ENCODE results near the gene SLC25A40.
"Not testable (repeated sequence)": the region's sequence is repeated elsewhere in the genome, so short reads cannot be mapped to it uniquely, and the experiment has no call there.

Gene SLC25A40

DNA sequence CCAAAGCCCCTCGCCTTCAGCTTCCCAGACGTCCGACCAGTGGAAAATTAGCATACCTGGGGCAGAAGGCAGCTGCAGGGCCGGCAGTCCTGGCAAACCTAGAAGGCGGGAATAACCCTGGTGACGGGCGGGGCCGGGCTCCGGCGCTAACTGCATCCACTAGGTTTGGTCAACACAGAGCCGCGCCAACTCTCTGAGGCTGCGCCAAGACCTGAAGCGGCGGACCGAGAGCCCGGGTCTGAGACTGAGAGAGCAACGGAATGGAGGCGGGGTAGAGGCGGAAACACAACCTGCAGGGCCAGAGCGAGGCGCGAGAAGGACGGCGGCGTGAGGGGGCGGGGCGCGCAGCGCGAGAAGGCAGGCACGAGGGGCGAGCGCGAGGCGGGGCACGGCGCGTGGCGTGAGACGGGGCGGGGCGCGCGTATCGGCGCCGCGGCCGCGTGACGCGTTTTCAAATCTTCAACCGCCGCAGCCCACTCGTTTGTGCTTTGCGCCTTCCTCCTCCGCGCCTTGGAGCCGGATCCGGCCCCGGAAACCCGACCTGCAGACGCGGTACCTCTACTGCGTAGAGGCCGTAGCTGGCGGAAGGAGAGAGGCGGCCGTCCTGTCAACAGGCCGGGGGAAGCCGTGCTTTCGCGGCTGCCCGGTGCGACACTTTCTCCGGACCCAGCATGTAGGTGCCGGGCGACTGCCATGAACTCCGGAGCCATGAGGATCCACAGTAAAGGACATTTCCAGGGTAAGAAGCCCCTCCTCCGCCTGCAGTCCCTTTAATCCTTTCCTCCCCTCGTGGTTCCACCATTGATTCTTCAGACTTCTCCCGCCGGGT is at the start of gene SLC25A40, which contains the start of gene DBF4:
SLC25A40 (minus strand) TSS at position 321 of the 829 bp plus-strand sequence. CDS start 17,633 bp downstream, outside the sequence.
DBF4 (plus strand) TSS at position 454 of the 829 bp plus-strand sequence; CDS start at position 694, 240 bp downstream.
- H3K4me3 Mint-ChIP-seq, result peak within 1 kb of the TSS; percentile 97
- H3K27ac Mint-ChIP-seq, result peak within 1 kb of the TSS; percentile 97
- DNase-seq (ENCODE audit: low spot score in 2 of 2), result peak; percentile 94 to 97
- H3K36me3 Mint-ChIP-seq, result peaks cover 45% of the 10 kb centered on the region
- ATAC-seq, result peak; percentile 96
- peaks cover 31% of the 10 kb centered on the region for H3K4me1 Mint-ChIP-seq
- H3K9me3 Mint-ChIP-seq, result peaks cover 2% of the 10 kb centered on the region

GRCh38 chr7:87922759-87923395 is 46.7 kb upstream of the SLC25A40 start:
- not testable (repeated sequence) for H3K4me1 Mint-ChIP-seq

DNA sequence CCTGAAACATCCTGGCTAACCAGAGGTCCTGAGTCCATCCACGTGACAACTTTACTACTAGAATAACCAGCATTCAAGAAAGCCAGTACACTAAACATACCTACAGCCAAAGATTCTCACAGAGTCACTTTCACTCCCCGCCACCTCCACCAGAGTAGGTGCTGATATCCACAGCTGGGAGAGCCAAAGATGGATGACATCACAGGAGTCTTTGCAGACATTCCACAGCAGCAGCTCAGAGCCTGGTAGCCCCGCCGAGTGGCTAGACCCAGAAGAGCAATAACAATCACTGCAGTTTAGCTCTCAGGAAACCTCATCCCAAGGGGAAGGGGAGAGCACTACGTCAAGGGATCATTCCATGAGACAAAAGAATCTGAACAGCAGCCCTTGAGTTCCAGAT is 44.4 kb upstream of the SLC25A40 start:
- H3K4me1 Mint-ChIP-seq, result no peaks in the 10 kb centered on the region
- DNase-seq (ENCODE audit: low spot score in 2 of 2) (no peak), ATAC-seq (no peak)
- no peak overlapping the region for H3K4me3 Mint-ChIP-seq
- H3K27ac Mint-ChIP-seq, result no peak overlapping the region
- no peaks in the 10 kb centered on the region for H3K9me3 Mint-ChIP-seq
- no peaks in the 10 kb centered on the region for H3K36me3 Mint-ChIP-seq

More at GRCh38 chr7:87922759-87923395, 46.7 kb upstream of the SLC25A40 start:
- H3K4me3 Mint-ChIP-seq; H3K36me3 Mint-ChIP-seq; H3K9me3 Mint-ChIP-seq; H3K27ac Mint-ChIP-seq; DNase-seq (ENCODE audit: low spot score in 2 of 2); ATAC-seq: not testable (repeated sequence)

- Mint-ChIP-seq H3K4me1 (no peaks in the 10 kb centered on the region), H3K9me3 (no peaks in the 10 kb centered on the region), H3K4me3 (no peak overlapping the region), H3K27ac (no peak overlapping the region), H3K36me3 (no peaks in the 10 kb centered on the region)
- ATAC-seq (no peak), DNase-seq (ENCODE audit: low spot score in 2 of 2) (no peak)
These were observed 43.7 kb upstream of the SLC25A40 start for GRCh38 chr7:87919875-87920274.

DNA sequence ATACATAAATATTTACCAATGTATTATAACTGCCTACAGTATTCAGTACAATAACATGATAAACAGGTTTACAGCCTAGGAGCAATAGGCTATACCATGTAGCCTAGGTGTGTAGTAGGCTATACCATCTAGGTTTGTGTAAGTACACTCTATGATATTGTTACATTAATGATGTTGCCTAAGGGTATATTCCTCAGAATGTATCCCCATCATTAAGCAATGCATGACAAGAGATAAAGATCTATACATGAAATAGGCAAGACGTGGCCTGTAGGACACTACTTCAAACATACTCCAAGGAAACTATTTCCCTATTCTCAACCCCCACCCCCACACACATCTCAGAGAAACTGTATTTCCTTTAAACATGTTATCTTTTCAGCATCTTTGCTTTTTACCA is 42.6 kb upstream of the SLC25A40 start:
- no peaks in the 10 kb centered on the region for H3K36me3 Mint-ChIP-seq
- H3K4me3 Mint-ChIP-seq, result no peak overlapping the region
- H3K27ac Mint-ChIP-seq, result no peak overlapping the region
- ATAC-seq, result no peak
- no peaks in the 10 kb centered on the region for H3K9me3 Mint-ChIP-seq
- no peaks in the 10 kb centered on the region for H3K4me1 Mint-ChIP-seq
- DNase-seq (ENCODE audit: low spot score in 2 of 2), result no peak

DNA sequence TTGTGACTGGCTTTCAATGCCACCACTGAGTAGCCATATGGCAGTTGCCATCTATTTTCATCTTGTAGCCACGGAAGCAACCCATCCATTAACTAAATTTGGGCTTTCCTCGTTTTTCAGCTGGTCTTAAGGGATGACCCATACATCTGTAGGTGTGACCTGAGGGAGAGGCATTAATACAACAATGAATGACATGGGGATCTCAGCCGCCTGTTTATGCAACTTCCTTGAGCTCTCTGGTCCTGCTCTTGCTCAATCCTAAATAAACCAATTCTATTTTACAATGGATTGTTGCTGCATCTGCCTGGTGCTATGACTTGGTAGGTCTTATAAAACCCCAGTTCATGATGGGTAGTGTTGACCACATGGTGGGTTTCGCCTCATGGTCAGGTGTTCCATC is 36.0 kb upstream of the SLC25A40 start:
- no peak for DNase-seq (ENCODE audit: low spot score in 2 of 2)

DNA sequence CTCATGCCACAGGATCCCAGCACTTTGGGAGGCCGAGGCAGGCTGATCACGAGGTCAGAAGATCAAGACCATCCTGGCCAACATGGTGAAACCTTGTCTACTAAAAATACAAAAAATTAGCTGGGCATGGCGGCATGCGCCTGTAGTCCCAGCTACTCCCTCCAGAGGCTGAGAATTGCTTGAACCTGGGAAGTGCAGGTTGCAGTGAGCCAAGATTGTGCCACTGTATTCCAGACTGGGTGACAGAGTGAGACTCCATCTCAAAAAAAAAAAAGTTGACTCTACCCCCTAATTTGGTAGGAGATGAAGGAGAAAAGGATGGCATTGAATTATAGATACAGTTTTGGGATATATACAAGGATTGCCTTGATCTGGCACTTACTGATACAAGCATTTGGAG is 32.7 kb upstream of the SLC25A40 start:
- H3K4me1 Mint-ChIP-seq; DNase-seq (ENCODE audit: low spot score in 2 of 2); H3K27ac Mint-ChIP-seq; H3K9me3 Mint-ChIP-seq; ATAC-seq; H3K4me3 Mint-ChIP-seq: not testable (repeated sequence)
- H3K36me3 Mint-ChIP-seq, result peaks cover 51% of the 10 kb centered on the region

More for the DNA sequence above, 36.0 kb upstream of the SLC25A40 start:
- no peaks in the 10 kb centered on the region for H3K4me1 Mint-ChIP-seq
- no peak for ATAC-seq
- no peak overlapping the region for H3K27ac Mint-ChIP-seq
- H3K36me3 Mint-ChIP-seq, result peaks cover 18% of the 10 kb centered on the region
- no peaks in the 10 kb centered on the region for H3K9me3 Mint-ChIP-seq
- H3K4me3 Mint-ChIP-seq, result no peak overlapping the region

DNA sequence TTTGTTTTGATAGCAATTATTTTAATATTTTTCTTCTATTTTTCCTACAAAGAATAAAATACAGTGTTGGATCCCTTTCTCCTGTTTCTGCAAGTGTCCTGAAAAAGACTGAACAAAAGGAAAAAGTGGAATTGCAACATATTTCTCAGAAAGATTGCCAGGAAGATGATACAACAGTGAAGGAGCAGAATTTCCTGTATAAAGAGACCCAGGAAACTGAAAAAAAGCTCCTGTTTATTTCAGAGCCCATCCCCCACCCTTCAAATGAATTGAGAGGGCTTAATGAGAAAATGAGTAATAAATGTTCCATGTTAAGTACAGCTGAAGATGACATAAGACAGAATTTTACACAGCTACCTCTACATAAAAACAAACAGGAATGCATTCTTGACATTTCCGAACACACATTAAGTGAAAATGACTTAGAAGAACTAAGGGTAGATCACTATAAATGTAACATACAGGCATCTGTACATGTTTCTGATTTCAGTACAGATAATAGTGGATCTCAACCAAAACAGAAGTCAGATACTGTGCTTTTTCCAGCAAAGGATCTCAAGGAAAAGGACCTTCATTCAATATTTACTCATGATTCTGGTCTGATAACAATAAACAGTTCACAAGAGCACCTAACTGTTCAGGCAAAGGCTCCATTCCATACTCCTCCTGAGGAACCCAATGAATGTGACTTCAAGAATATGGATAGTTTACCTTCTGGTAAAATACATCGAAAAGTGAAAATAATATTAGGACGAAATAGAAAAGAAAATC is 31.2 kb upstream of the SLC25A40 start:
- not testable (repeated sequence) for H3K4me3 Mint-ChIP-seq; H3K9me3 Mint-ChIP-seq; ATAC-seq; DNase-seq (ENCODE audit: low spot score in 2 of 2); H3K4me1 Mint-ChIP-seq
- Mint-ChIP-seq H3K27ac (peak overlapping the region; percentile 55), H3K36me3 (peaks cover 66% of the 10 kb centered on the region)

DNA sequence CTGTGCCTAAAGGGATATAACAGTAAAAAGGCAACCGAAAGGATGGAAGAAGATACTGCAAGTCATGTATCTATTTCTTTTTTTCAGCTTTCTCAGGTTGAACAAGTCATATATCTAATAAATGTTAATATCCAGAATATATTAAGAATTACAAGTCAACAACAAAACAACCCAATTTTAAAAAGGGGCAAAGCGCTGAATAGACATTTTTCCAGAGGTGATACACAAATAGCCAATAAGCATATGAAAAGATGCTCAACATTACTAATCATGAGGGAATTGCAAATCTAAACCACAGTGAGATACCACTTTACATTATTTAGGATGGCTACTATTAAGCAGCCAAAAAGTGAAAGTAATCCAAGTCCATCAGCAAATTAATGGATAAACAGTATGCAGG is 23.1 kb upstream of the SLC25A40 start:
- H3K4me3 Mint-ChIP-seq, result no peak overlapping the region
- no peak for ATAC-seq
- H3K36me3 Mint-ChIP-seq, result peaks cover 100% of the 10 kb centered on the region
- H3K27ac Mint-ChIP-seq, result no peak overlapping the region
- peaks cover 12% of the 10 kb centered on the region for H3K4me1 Mint-ChIP-seq
- no peak for DNase-seq (ENCODE audit: low spot score in 2 of 2)
- no peaks in the 10 kb centered on the region for H3K9me3 Mint-ChIP-seq

DNA sequence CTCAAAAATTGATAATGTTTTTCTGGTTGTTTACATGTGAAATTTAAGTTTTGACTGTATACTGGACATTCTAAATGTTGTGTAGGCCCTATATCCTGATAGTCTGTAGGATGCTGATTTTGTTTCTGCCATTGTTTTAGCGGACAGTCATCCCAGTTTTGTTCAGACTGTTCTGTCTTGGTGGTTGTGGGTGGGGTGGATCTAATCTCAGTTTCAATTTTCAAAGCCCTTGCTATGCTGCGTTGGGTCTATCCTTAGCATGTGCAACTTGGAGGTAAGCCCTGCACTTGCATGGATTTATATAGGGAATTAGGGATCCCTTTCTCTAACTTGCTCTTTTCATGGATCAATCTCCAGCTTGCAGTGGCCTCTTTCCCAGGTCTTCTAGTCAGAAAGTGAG is 19.2 kb upstream of the SLC25A40 start:
- Mint-ChIP-seq H3K9me3 (no peaks in the 10 kb centered on the region), H3K4me3 (no peak overlapping the region), H3K4me1 (peaks cover 12% of the 10 kb centered on the region), H3K36me3 (peaks cover 100% of the 10 kb centered on the region), H3K27ac (no peak overlapping the region)
- ATAC-seq, result no peak
- no peak for DNase-seq (ENCODE audit: low spot score in 2 of 2)

- no peaks in the 10 kb centered on the region for H3K4me1 Mint-ChIP-seq
- peaks cover 89% of the 10 kb centered on the region for H3K36me3 Mint-ChIP-seq
- no peak overlapping the region for H3K27ac Mint-ChIP-seq
- ATAC-seq, result no peak
- no peak for DNase-seq (ENCODE audit: low spot score in 2 of 2)
- H3K4me3 Mint-ChIP-seq, result no peak overlapping the region
- H3K9me3 Mint-ChIP-seq, result no peaks in the 10 kb centered on the region
These were observed 10.7 kb upstream of the SLC25A40 start for GRCh38 chr7:87886875-87887274.

GRCh38 chr7:87885018-87885417 is 8.9 kb upstream of the SLC25A40 start:
- Mint-ChIP-seq H3K36me3 (peaks cover 89% of the 10 kb centered on the region), H3K27ac (no peak overlapping the region), H3K4me1 (no peaks in the 10 kb centered on the region), H3K9me3 (no peaks in the 10 kb centered on the region), H3K4me3 (no peak overlapping the region)
- DNase-seq (ENCODE audit: low spot score in 2 of 2), result no peak
- ATAC-seq, result no peak

DNA sequence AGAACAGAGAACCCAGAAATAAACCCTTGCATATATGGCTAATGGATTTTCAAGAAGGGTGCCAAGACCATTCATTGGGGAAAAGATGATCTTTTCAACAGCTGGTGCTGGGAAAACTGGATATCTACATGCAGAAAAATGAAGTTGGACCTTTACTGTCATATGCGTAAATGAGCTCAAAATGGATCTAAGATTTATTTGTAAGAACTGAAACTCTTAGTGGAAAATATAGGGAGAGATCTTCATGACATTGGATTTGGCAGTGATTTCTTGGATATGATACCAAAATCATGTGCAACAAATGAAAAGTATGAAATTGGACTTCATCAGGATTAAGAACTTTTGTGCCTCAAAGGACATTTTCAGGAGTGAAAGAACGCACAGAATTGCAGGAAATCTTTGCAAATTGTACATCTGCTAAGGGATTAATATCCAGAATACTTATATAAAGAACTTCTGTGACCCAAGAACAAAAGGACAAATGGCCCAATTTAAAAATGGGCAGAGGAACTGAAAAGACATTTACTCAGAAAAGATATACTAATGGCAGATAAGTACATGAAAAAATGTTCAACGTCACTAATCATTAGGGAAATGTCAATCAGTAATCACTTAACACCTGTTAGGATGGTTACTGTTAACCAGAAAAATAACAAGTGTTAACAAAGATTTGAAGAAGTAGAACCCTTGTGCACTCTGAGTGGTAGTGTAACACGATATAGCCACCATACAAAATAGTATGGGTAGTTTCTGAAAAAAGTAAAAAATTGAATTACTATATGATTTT is 6.2 kb upstream of the SLC25A40 start:
- no peak for DNase-seq (ENCODE audit: low spot score in 2 of 2)
- Mint-ChIP-seq H3K9me3 (no peaks in the 10 kb centered on the region), H3K4me3 (no peak overlapping the region), H3K4me1 (no peaks in the 10 kb centered on the region), H3K27ac (no peak overlapping the region), H3K36me3 (peaks cover 83% of the 10 kb centered on the region)
- ATAC-seq, result no peak

DNA sequence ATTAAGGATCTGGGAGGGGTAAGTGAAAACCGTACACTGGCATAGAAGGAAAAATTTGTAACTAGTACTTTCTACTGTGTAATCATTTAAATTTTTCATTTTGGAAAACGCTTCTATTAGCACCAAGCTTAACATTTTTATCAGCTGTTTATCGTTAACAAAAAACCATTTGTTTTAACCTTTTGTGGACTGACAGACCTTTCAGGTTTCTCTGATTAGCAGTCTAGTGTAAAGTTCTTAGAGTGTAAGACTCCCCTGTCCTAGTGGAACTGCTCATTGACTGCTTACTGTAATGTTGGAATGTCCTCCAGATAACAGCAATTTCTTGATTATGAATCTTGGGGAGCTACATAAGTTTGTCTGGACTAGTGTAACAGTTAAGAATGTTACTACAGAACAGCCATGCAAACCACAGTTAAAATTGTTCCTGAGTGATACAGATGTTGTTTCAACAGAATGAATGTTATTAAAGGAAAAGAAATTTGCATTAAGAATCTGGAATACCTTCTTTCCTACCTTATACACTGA is 2.1 kb upstream of the SLC25A40 start:
- no peaks in the 10 kb centered on the region for H3K9me3 Mint-ChIP-seq
- peaks cover 20% of the 10 kb centered on the region for H3K4me1 Mint-ChIP-seq
- no peak overlapping the region for H3K27ac Mint-ChIP-seq
- peaks cover 64% of the 10 kb centered on the region for H3K36me3 Mint-ChIP-seq
- ATAC-seq (no peak), DNase-seq (ENCODE audit: low spot score in 2 of 2) (no peak)
- H3K4me3 Mint-ChIP-seq, result peak overlapping the region; percentile 97
